GM19023 (cell line): ENCODE results near the gene MTCL1.

Experiments used
- ATAC-seq: cut with Tn5 transposase; IDR thresholded peaks from one replicate; pipeline ENCODE4 v1.9.1; 2021; ENCODE audit warnings: mild to moderate bottlenecking, moderate library complexity; ENCODE audit not compliant: unreplicated experiment

Gene MTCL1

DNA sequence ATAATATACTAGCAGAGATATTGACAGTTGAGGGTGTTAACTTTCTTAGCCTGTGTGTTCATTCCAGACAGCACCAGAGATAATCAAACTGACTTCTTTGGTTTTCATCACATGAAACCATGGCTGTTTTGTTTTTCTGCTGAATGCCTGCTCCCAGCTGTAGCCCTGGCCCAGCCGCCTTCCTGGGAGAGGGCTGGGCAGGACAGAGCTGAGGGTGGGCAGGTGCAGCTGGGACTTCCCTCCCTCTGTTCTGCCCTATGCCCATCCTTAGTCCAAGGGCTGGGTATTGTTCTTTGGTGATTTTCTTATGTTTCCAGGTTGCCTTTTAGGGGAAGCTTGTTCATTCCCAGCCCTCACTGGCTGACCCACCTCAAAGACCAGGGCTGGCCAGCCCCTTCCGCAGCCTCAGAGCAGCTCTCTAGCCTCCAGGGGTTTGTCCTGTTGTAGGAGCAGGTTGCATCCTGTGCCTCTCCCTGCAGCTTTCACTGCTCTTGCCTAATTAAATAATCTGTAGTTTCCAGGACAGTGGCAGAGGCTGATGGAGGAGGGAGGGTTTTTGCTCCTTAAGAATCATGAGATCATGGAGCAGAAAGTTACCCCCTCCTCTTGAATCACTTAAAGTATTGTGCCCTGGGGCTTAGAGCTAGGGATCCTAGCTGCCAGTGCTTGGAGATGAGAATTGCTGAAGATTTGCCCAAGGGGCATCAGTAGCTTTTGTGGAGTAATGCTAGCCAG is 61.4 kb downstream of the MTCL1 start:
- no peak for ATAC-seq

DNA sequence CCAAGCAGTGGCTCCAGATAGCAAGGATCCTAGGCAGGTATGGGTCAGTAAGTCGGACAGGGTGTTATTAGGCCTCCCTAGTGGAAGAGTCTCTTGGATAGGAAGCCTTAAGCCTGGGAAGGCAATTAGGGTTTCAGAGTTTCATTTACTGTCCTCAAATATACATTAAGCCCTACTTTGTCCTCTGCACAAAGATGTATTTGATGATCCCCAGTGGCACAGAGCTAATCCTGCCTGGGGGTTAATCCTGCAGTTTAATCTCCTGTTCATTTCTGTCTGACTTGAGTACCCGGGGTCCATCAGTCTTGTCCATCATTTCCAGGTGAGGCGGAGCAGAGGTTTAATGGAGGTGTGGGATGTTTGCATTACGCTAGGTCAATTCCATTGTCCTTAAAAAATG is 62.0 kb downstream of the MTCL1 start:
- no peak for ATAC-seq

DNA sequence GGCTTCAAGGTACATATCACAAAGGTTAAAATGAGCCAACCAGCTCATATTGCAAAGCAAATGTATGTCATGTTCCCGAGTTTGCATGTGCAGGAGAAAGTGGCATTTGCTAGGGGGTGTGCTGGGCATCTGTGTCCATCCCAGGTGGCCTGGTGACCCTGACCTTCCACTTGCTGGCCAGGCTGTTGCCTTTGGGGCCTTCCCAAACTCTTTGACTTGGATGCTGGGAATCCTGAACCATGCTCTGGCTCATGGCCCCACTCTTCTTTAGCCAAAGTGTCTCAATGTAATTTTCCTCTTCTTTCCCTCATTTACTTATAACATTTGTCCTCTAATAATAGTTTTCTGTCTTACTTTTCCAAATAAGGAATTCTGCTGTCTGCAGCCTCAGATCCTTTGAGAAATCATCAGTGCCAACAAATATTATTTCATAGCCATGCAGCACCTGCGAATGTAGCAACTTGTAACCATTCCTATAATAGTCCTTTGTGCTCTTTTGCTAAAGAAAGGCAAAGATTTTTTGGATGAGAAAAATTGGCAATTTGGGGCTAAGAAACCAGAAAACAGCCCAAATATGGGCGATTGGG is 64.2 kb downstream of the MTCL1 start:
- ATAC-seq: no peak

DNA sequence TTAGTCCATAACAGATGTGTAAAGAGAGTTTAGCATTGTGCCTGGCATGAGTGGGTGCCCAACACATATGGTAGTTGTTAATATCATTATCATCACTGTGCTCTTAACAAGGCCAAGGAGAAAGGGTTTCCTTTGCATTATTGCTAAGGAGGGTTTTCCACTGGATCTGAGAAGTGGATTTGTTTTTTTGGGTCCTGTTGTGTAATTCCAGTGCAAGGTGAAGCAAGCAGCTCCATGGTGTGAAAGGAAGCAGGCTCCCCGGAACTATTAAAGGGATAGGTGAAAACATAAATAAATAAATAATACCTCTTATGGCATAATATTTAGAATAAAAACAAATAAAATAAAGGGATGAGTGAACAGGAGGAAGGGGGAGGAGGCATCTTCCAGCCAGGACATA is 65.3 kb downstream of the MTCL1 start:
- ATAC-seq: no peak

DNA sequence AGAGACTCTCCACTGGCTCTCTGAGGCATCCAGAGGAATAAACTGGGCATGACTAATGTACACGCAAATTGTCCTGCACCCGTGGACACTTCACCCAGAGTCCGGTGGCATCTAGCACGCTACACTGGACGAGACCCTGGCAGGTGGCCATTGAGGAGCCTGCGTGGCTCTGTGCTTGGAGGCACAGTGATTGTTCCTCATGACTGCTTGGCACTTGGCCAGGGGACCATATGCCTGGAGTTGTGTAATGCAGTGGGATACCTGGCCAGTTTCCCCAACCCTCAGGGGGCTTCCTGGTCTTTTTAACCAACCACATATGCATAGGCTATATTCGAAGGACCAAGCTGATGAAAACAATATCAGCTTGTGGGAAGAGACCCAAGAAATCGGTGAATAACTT is 66.6 kb downstream of the MTCL1 start:
- ATAC-seq: no peak

DNA sequence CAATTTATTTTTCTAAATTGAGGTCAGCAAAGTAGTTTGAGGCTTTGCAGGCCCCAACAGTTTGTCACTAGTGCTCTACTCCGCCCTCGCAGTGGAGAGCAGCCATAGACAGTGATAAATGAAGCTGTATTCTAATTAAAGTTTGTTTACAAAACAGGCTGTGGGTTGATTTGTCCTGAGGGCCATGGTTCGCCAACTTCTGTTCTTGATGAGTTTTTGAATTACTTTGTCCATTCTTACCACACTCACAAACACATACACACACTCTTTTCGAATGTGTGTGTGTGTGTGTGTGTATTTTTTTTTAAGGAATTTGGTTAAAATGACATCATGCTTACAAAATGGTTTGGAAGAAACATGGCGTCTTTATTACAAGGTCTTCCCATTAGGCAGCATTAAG is 68.6 kb downstream of the MTCL1 start:
- no peak for ATAC-seq

DNA sequence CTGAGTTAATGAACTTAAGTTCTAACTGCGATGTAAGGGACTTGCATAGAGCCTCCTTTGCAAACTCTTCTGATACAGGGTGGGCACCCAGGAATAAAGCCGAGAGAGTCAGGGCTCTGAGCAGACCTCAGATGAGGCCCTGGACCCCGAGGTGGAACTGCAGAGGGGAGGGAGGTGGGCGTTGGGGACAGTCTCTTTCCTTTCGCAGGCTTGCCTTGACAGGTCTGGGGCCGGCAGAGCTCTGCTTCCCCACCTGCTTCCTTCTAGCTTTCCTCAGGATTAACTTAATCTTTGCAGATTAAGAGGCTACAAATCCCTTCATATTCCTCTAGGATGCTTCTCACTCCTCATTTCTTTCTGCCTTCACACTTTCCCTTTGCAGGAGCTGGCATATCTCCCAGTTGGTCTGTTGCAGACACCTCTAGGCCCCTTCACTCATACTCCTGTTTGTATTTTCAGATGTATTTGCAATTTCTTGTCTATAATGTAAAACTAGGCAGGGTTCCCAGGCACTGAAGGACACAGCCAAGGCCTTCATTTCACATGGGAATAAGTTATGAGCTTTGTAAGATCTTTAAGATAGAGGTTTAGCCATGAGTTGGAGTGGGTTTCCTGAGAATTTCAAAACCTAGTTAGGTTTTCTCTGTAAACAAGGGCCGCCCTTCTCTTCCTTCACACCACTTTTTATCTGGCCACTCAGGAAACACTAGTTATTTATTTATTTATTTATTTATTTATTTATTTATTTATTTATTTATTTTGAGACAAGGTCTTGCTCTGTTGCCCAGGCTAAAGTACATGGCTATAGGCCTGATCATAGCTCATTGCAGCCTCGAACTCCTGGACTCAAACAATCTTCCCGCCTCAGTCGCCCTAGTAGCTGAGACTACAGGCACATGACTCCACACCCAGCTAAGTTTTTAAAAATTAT is 70.9 kb downstream of the MTCL1 start:
- ATAC-seq: no peak

DNA sequence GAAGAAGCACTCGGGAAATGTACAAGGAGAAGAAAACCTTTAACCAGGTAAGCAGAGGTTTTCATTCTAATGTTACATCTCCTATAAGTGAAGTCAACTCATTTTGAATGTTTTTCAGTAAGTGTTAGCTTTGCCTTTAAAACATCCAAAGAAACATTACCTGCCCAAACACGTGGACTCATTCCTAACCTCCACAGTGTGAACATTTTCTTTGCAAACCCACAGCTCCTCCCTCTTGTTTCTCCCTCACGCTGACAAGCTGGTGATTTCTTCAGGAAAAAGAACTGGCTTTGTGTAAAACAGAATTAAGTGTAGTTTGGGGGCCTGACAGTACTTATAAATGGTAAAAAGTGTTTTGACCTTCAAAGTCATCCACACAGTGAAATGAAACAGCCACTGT is 72.5 kb downstream of the MTCL1 start:
- no peak for ATAC-seq

DNA sequence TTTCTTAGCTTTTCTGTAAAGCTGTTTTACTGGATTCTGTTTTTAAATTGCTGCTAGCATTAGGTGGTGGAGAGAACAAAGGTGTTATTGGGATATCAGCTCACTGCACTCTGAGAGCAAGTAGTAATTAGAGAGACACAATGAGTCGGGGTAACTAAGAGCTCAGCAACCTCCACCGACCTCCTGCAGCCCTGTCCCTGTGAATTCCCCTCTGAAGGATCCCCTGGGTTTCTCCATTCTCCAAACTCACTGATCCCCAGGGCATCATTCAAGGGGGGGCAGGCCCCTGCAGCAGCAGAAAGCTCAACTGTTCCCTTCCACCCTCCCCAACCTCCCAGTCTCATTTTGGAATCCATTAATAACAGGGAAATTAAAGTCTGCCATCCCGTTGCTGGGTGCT is 73.0 kb downstream of the MTCL1 start:
- no peak for ATAC-seq

DNA sequence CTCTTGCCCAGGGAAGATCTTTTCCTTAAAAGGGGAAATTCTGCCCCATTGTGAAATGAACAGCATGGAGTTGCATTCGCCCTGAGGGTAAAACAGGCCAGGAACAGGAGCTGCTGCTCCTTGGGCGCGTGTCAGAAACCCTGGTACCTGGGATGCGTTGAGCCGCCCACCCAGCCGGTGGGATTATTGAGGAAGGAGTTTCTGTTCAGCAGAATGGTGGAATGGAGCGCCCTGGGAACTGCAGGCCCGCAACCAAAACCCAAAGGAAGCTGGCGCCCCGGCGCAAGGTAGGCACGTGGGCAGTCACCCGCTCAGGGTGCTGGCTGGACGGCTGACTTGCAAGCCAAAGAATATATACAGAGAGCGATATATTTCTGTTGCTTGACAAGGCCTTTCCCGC is 73.5 kb downstream of the MTCL1 start:
- no peak for ATAC-seq

DNA sequence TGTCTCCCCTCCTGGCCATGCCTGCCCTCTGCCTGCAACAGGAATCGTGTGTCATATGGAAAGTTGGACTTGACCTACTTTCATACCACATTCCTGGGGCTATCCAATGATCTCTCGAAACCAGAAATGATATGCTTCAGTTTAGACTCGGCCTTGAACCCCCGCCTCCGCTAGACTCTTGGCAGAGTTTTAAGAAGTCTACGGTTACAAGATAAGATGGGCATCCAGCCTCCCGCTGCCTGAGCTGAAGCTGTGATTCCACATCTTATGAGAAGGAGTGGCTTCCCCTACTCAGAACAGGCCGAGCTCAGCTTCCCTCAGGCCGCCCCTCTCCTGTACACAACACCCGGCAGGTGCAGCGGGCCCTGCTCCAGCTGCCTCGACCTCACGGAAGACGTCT is 73.9 kb downstream of the MTCL1 start:
- no peak for ATAC-seq

DNA sequence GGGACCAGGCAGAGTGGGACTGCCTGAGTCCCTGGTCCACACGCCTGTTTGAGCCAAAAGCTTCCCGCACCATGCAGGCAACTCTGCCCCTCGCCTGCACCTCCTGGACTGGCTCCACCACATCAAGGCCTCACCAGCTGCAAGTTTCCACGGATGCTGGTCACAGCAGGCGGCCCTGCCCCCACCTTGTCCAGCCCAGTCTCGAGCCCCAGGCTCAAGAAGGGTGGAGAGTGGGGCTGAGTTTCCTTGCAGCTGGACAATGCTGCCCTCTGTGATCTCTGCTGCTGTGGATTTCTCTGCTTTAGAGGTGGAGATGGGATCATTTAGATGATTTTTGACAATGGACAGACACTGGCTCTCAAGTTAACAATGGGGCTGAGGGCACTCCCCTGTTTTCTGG is 74.9 kb downstream of the MTCL1 start:
- ATAC-seq: no peak

DNA sequence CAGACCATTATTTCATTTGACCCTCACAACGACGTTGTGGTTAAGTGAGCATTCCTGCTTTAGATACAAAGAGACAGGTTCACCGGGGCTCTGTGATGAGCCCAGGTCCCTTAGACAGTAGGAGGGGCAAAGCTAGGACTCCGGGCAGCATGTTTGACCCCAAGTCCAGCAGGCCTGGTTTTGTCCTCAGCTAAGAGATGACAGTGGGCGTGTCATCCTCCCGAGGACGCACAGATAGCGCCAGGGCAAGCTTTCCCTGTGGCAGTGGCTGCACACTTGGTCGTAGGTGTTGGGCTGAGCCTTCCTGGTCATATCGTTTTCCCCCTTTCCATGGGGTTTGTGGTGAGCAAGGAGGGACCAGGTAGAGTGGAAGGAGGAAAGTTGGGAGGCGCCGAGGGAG is 76.3 kb downstream of the MTCL1 start:
- ATAC-seq: no peak

DNA sequence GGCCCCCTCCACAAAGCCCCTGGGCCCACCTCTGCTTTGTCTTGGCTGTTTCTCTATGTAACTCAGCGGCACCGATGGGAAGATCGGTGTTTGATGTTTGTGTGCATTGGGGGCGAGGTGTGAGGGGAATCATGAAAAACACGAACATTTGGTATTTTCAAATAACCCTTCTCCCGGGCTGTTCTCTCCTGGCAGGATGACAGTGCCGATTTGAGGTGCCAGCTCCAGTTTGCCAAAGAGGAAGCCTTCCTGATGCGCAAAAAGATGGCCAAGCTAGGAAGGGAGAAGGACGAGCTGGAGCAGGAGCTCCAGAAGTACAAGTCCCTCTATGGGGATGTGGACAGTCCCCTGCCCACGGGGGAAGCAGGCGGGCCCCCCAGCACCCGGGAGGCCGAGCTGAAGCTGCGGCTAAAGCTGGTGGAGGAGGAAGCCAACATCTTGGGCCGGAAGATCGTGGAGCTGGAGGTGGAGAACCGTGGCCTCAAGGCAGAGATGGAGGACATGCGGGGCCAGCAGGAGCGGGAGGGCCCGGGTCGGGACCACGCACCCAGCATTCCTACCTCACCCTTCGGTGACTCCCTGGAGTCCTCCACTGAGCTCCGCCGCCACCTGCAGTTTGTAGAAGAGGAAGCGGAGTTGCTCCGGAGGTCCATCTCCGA is 78.1 kb downstream of the MTCL1 start:
- ATAC-seq: no peak

DNA sequence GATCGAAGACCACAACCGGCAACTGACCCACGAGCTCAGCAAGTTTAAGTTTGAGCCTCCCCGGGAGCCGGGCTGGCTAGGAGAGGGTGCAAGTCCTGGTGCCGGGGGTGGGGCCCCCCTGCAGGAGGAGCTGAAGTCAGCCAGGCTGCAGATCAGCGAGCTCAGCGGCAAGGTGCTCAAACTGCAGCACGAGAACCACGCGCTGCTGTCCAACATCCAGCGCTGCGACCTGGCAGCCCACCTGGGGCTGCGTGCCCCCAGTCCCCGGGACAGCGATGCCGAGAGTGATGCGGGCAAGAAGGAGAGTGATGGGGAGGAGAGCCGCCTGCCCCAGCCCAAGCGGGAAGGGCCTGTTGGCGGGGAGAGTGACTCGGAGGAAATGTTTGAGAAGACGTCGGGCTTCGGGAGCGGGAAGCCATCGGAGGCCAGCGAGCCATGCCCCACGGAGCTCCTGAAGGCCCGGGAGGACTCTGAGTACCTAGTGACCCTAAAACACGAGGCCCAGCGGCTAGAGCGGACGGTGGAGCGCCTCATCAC is 78.7 kb downstream of the MTCL1 start:
- no peak for ATAC-seq

DNA sequence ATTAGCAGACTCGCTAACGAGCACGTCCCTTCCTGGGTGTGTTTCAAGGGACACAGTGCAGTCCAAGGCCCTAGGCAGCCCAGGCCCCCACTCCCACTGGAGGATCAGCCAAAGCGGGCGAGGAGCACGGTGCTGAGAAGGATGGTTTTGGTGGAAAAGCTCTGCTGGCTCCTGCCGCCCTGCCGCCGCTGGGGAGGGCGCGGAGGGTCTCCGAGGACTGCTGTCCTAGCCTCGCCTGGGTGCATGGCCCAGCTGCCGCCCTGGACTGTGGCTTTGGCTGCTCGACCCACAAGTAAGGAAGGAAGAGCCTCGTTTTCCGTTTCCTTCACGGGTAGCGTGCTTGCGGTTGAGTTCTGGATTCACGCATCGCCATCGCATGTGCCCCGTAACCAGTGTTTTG is 79.9 kb downstream of the MTCL1 start:
- no peak for ATAC-seq

DNA sequence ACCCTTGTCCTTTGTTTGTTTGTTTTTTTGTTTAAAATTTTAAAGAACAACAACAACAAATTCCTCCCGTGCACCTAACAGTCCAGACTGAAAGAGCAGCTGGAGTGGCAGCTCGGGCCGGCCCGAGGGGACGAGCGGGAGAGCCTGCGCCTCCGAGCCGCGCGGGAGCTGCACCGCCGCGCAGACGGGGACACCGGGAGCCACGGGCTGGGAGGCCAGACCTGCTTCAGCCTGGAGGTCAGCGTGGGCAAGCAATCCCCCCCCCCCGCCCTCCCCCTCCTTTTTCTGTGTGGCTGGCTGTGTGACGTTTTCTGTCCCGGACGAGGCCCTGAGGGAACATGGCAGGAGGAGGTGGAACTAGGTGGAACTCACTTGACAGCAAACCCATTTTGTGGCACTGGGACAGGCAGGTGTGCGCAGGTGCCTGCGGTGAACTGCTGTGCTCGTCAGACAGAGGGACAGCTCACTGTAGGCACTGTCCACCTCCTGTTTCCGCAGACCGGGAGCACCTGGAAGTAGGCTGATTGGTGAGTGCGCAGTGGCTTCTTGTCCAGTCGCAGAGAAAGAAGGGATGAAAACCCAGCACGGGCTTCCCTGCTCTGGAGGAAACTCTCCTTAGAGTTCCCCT is 80.6 kb downstream of the MTCL1 start:
- no peak for ATAC-seq

DNA sequence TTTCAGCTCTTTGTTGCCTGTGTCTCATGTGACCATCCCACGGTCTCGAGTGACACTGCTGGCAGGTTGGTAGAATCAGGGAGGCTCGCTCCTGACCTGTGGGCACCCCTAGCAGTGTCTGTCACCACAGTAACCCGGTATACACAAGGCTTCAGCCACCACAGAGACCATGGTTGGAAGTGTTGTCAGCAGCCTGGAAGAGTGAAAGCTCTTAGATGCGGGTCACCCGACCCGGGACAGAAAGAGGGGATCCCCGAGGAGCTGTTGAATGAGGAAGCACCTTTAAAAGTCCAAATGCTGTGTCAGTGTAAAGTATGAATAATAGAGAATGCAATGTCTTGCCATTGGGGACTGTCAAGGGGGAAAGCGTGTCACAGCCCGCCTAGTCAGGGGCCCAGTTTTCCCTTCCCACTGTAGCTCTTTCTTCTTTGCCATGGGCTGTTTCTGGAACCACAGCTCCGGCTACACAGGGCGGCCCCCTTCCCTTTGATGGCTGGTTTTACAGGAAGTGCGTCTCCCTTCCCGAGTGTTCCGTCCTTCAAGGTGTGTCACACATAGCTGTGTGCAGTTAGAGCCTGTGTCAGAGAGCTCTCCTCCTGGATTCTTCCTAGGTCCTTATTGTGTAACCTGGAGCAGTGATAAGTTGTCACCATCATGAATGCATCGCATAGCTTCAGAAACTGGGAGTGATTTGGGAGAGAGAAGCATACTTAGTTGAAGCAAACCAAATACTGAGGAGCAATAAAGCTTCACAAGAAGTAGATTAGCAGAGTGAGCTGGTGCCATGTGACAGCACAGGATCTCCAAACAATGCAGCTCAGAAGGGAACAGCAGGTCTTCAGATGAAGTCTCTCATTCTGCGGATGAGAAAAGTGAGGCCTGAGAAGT is 81.4 kb downstream of the MTCL1 start:
- ATAC-seq: no peak

DNA sequence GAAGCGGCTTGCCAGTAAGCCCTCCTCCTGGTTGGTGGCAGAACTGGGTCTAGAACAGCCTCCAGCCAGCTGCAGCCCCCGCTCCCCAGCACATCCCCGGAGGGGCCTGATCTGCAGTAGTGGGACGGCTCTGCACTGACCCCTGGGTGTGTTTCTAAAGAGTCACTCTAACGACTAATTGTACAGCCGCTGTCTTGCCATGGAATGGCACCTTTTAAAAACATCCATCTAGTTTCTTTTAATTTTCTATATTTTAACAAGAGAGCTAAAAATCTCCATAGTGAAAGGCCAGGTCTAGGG is 82.0 kb downstream of the MTCL1 start:
- ATAC-seq: no peak

DNA sequence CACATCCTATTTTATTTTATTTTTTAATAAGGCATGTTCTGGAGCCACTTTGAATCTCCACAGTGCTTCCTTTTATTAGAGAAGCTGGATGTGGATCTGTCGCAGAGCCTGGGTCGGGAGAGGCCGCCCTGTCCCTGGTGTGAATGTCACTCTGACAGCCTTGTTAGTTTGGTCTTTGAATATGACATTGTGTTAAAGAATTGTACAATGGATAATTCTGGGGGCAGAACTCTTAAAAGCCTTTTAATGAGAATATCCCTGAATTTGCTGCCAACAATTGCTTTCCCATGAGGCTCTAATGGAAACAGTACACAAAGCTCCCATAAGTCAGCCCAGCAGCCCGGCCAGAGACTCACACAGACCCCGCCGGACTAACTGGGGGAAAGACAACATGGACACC is 82.4 kb downstream of the MTCL1 start:
- no peak for ATAC-seq
